ENCODE results near the gene GLIPR1L2. TPM values are rescaled to one million over a fixed set of nuclear protein-coding genes. Genes with fewer than 3 reads are reported as not detected.

GLIPR1L2 gene
- total and polyA plus RNA-seq, 2 donors (not counting 1 experiment from before 2014, with no cell fraction given) = 0.37 to 0.91 TPM

DNA sequence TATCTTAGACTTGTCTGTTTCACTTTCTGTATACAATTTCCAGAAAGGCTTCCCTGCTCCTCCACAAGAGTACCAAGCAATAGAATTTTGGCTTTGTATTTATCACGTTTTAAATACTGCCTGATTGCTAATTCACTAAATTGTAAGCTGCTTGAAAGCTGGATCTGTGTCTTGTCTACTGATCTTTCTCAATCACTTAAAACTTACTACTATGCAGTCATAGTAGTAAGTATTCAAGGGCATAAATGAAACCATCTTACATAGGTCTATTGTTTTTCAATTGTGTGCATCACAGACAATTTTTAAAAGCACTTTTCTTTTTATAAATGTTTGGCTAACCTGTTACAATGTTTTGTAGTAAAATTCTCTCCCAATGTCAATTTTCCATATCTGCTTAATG, 1.2 kb upstream of the GLIPR1L2 start:
- Histone ChIP-seq H3K4me3 (ENCODE audit: control extremely low read depth in 1 of 5, extremely low read depth in 1 of 5, insufficient read depth in 1 of 5, low read depth in 2 of 5, low read length in 4 of 5) (peak overlapping the region in 1 of 5 experiments; percentile 85), H3K9me3 (ENCODE audit: control extremely low read depth in 1 of 3, control insufficient read depth in 2 of 3, insufficient read depth in 1 of 3, low read length in 2 of 3) (no peaks in the 10 kb centered on the region), H3K36me3 (replicated peaks in 1 of 2; ENCODE audit: control extremely low read depth in 1 of 2, control insufficient read depth in 1 of 2, extremely low read depth in 1 of 2, insufficient read depth in 2 of 2, low read length in 1 of 2) (no peaks in the 10 kb centered on the region), H3K27ac (ENCODE audit: low read length in 2 of 2) (peak overlapping the region in 1 of 2 donors; percentile 39), H3K27me3 (replicated peaks in 1 of 4; ENCODE audit: control extremely low read depth in 1 of 4, control insufficient read depth in 3 of 4, insufficient read depth in 4 of 4, low read length in 3 of 4) (no peaks in the 10 kb centered on the region), H3K9ac (ENCODE audit: low read length) (no peak overlapping the region), H3K79me2 (ENCODE audit: control insufficient read depth, insufficient read depth, low read length) (no peaks in the 10 kb centered on the region), H3K4me1 (ENCODE audit: control insufficient read depth in 2 of 2, insufficient read depth in 2 of 2, low read length in 2 of 2) (peaks cover 23 to 24% of the 10 kb centered on the region in 2 donors), H2AFZ (ENCODE audit: insufficient read depth, low read depth, low read length, poor library complexity, severe bottlenecking) (peak overlapping the region; percentile 90), H3K4me2 (replicated peaks; ENCODE audit: low read depth, low read length, poor library complexity, severe bottlenecking) (peak overlapping the region; percentile 76), H4K20me1 (ENCODE audit: control insufficient read depth, insufficient read depth, low read length, poor library complexity, severe bottlenecking) (no peaks in the 10 kb centered on the region)
- intact Hi-C loops (cut with micrococcal nuclease) = loop anchor here (2.0 to 5.0 kb wide), 3 partner anchors 641 to 1375 kb away; partner anchors contain the start of genes PHLDA1 and ZDHHC17
- H3K4me3 Mint-ChIP-seq = peak overlapping the region; percentile 98
- H3K9me3 Mint-ChIP-seq (ENCODE audit: insufficient read depth) = no peaks in the 10 kb centered on the region
- TF ChIP-seq EZH2 (IDR thresholded peaks at IDR 0.05; ENCODE audit: borderline replicate concordance, insufficient read depth, low read depth, low read length, poor library complexity, severe bottlenecking) = no peak
- TF ChIP-seq, protein P1, sequence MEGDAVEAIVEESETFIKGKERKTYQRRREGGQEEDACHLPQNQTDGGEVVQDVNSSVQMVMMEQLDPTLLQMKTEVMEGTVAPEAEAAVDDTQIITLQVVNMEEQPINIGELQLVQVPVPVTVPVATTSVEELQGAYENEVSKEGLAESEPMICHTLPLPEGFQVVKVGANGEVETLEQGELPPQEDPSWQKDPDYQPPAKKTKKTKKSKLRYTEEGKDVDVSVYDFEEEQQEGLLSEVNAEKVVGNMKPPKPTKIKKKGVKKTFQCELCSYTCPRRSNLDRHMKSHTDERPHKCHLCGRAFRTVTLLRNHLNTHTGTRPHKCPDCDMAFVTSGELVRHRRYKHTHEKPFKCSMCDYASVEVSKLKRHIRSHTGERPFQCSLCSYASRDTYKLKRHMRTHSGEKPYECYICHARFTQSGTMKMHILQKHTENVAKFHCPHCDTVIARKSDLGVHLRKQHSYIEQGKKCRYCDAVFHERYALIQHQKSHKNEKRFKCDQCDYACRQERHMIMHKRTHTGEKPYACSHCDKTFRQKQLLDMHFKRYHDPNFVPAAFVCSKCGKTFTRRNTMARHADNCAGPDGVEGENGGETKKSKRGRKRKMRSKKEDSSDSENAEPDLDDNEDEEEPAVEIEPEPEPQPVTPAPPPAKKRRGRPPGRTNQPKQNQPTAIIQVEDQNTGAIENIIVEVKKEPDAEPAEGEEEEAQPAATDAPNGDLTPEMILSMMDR (IDR thresholded peaks at IDR 0.05) = no peak
- WGBS (ENCODE audit: insufficient coverage) = no CpG with 5 or more reads among the region's 1 CpG
- no peaks in the 10 kb centered on the region for H3K27me3 Mint-ChIP-seq
- POLR2A ChIA-PET = no interaction called here
- CTCF ChIA-PET = interaction anchor here (1.3 to 3.7 kb wide), 2 partner anchors 29 to 92 kb away, joined by 3 to 92 read pairs; partner anchors contain the start of gene GLIPR1
- peaks cover 33% of the 10 kb centered on the region for H3K4me1 Mint-ChIP-seq
- H3K27ac Mint-ChIP-seq = peak overlapping the region; percentile 67
- no peak for DNase-seq
- ATAC-seq (ENCODE audit: low read depth) = no peak

DNA sequence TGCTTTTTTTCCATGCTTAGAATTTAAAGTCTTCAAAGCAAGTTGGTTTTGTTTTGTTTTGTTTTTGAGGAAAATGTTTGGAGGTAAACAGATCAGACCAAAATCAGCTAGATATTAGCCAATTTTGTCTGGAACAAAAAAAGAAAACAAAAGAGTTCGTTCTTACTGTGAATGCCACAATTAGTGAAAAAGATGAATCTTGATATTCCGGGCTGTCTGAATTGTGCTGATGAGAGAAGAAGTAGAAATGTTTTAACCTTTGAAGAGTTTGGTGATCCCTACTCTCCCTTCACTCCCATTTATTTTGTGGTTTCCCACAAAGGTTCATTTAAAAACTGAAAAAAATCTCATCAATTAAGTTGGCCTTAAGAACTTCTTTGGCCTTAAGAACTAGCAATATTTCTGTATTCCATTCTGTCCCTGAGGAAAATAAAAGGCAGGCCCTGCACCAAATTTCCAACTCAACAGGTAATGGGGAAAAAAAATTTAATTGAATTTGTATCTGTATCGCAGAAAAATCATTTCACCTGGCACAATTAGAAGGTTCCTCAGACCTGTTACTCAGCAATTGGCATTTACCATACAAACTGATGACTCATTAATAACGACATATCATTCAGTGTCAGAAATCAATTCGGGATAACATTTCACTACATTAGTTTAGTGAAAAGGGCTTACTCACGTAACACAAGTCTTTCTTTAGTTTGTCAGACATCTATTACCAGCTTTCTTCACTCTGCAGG, 562 bp upstream of the GLIPR1L2 start:
- Histone ChIP-seq H3K4me2 (replicated peaks; ENCODE audit: low read depth, low read length, poor library complexity, severe bottlenecking) (peak overlapping the region; percentile 76), H3K36me3 (replicated peaks in 1 of 2; ENCODE audit: control extremely low read depth in 1 of 2, control insufficient read depth in 1 of 2, extremely low read depth in 1 of 2, insufficient read depth in 2 of 2, low read length in 1 of 2) (no peaks in the 10 kb centered on the region), H2AFZ (ENCODE audit: insufficient read depth, low read depth, low read length, poor library complexity, severe bottlenecking) (peak overlapping the region; percentile 90), H3K4me1 (ENCODE audit: control insufficient read depth in 2 of 2, insufficient read depth in 2 of 2, low read length in 2 of 2) (peaks cover 23 to 24% of the 10 kb centered on the region in 2 donors), H3K27me3 (replicated peaks in 1 of 4; ENCODE audit: control extremely low read depth in 1 of 4, control insufficient read depth in 3 of 4, insufficient read depth in 4 of 4, low read length in 3 of 4) (no peaks in the 10 kb centered on the region), H3K9ac (ENCODE audit: low read length) (peak overlapping the region; percentile 80), H3K27ac (ENCODE audit: low read length in 2 of 2) (peak overlapping the region; percentile 73 to 85), H3K9me3 (ENCODE audit: control extremely low read depth in 1 of 3, control insufficient read depth in 2 of 3, insufficient read depth in 1 of 3, low read length in 2 of 3) (no peaks in the 10 kb centered on the region), H3K4me3 (ENCODE audit: control extremely low read depth in 1 of 5, extremely low read depth in 1 of 5, insufficient read depth in 1 of 5, low read depth in 2 of 5, low read length in 4 of 5) (peak overlapping the region in 4 of 5 experiments; percentile 66 to 85 (median 76)), H3K79me2 (ENCODE audit: control insufficient read depth, insufficient read depth, low read length) (no peaks in the 10 kb centered on the region), H4K20me1 (ENCODE audit: control insufficient read depth, insufficient read depth, low read length, poor library complexity, severe bottlenecking) (no peaks in the 10 kb centered on the region)
- POLR2A ChIA-PET = interaction anchor here (0.6 to 1.9 kb wide), 4 partner anchors 86 to 121 kb away, joined by 3 to 9 read pairs (median 4); partner anchors contain the start of genes GLIPR1 and KRR1
- H3K27ac Mint-ChIP-seq = peak overlapping the region; percentile 99
- no peak for TF ChIP-seq EZH2 (IDR thresholded peaks at IDR 0.05; ENCODE audit: borderline replicate concordance, insufficient read depth, low read depth, low read length, poor library complexity, severe bottlenecking)
- 0% methylated on average over 3 of the region's 6 CpGs for WGBS (ENCODE audit: insufficient coverage)
- ATAC-seq (ENCODE audit: low read depth) (no peak), DNase-seq (no peak)
- CTCF ChIA-PET = interaction anchor here (0.9 to 3.7 kb wide), 15 partner anchors 24 to 650 kb away, joined by 3 to 92 read pairs (median 5); partner anchors contain the start of genes CAPS2, GLIPR1, GLIPR1L1 and KRR1
- peaks cover 33% of the 10 kb centered on the region for H3K4me1 Mint-ChIP-seq
- no peaks in the 10 kb centered on the region for H3K27me3 Mint-ChIP-seq
- H3K9me3 Mint-ChIP-seq (ENCODE audit: insufficient read depth) = no peaks in the 10 kb centered on the region
- intact Hi-C loops (cut with micrococcal nuclease) = loop anchor here (2.0 to 5.0 kb wide), 3 partner anchors 640 to 1374 kb away; partner anchors contain the start of genes PHLDA1 and ZDHHC17
- peak overlapping the region; percentile 98 for H3K4me3 Mint-ChIP-seq

Data from B cell (primary cell).